HG02943 (cell line): ENCODE results near the gene PANX2.

Source experiments
- ATAC-seq: cut with Tn5 transposase; IDR thresholded peaks from one replicate; pipeline ENCODE4 v1.9.1; 2021; ENCODE audit warnings: mild to moderate bottlenecking, low read depth, moderate library complexity; ENCODE audit not compliant: unreplicated experiment

The PANX2 gene

DNA sequence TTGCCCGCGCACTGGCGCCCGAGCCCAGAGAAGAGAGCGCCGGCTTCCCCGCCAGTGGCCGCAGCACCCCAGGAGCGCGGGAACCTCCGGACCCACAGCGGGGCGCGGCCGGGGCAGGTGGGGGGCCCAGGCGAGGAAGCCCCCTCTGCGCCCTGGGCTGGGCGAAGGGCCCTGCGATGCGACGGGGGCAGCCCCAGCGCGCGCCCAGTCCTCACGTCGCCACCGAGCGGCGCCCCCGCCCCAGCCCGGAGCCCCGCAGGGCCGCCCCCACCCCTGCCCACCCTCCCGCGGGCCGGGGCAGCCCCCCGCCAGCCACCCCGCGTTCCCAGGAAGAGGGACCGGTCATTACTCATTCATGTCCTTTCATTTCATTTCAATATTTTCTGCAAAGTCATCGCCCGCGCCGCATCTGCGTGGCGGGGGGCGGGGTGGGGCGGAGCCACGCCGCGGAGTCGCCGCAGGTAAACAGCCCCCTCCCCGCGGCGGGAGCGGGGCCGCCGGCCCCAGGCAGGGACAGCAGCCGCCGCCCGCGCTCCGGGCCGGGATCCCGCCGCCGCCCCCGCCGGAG lies 673 bp upstream of the PANX2 start:
- ATAC-seq, result no peak

DNA sequence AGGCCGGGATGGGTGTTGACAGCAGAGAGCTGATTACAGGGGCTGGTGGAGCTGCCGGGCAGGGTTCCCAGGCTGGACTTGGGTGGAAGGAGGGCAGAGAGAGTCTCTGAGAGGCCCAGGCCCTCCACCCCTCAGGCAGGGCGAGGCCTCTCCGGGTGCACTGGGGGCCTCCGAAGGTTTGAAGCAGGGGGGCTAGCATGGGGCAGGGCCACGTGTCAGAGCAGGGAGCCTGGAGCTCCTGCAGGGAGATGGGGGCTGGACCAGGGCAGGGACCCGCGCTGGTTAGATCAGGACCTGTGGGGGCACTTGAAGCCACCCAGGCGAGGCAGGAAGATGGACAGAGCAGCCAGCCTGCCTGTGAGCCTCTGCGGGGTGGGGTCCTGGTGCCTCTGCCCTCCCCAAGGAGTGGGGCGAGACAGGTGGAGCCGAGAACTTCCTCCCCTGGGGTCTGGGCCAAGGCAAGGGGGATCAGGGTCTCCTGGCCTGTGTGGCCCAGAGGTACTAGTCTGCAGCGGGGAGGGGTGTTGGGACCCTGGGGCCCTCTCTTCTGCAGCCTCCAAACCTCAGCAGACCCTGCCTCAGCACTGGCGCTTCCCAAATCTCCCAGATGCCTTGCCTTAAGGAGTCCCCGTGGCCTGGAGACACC lies 911 bp downstream of the PANX2 start:
- no peak for ATAC-seq

DNA sequence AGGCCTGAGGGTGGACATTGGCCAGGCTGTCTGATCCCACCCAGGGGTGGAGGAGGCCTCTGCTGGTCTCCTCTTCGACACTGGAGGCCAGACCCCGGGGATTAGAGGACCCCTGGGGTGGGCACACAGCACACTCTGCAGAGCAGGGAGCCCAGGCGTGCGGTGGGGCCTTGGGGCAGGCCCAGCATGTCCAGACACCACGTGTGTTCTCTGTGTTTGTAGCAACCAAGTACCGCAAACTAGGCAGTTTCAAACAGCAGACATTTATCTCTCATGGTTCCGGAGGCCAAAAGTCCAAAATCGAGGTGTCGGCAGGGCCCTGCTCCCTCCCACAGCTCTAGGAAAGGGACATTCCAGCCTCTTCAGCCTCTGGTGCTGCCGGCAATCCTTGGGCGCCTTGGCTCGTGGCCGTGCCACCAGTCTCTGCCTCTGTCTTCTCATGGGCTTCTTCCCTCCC lies 1.5 kb downstream of the PANX2 start:
- no peak for ATAC-seq

DNA sequence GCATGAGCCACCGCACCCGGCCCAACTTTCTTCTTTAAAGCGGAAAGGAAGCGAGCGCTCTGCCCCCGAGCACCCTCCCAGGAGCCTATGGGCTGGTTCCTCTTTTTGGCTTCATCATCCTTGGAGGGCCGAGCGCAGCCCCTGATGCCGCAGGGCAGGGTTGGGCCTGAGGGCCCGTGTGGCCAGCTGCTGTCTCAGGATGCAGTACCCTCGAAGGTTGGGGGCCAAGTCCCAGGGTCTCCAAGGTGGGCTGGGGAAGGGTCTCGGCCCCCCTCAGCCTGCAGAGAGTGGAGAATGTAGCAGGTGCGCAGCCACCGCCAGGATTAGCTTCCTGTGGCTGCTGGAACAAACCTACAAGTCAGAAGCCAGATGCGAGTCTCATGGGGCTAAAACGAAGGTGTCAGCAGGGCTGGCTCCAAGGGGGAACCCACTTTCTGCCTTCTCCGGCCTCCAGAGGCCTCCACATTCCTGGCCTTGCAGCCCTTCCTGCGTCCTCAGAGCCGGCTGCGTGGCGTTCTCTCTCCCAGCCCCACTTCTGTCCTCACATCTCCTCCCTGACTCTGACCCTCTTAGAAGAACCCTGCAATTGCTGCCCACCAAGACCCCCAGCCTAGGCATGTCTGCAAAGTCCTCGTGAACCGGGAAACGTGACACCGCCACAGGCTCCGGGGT lies 2.9 kb downstream of the PANX2 start:
- ATAC-seq, result no peak

DNA sequence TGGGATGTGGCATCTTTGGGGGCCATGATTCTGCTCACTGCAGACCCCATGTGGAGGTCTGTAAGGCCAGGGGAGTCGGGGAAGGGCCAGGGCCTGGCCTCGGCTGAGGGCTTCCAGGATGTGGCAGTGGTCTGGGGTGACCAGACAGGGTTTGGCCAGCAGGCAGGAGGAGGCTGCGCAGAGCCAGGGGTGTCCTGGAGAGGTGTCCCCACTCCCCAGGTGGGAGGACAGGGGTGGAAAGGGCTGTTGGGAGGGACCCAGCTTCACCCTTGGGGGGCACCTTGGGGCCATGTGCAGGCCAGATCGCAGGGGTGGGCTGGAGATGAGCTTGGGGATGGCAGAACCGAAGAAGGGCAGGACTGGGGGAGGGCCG lies 3.4 kb downstream of the PANX2 start:
- no peak for ATAC-seq

DNA sequence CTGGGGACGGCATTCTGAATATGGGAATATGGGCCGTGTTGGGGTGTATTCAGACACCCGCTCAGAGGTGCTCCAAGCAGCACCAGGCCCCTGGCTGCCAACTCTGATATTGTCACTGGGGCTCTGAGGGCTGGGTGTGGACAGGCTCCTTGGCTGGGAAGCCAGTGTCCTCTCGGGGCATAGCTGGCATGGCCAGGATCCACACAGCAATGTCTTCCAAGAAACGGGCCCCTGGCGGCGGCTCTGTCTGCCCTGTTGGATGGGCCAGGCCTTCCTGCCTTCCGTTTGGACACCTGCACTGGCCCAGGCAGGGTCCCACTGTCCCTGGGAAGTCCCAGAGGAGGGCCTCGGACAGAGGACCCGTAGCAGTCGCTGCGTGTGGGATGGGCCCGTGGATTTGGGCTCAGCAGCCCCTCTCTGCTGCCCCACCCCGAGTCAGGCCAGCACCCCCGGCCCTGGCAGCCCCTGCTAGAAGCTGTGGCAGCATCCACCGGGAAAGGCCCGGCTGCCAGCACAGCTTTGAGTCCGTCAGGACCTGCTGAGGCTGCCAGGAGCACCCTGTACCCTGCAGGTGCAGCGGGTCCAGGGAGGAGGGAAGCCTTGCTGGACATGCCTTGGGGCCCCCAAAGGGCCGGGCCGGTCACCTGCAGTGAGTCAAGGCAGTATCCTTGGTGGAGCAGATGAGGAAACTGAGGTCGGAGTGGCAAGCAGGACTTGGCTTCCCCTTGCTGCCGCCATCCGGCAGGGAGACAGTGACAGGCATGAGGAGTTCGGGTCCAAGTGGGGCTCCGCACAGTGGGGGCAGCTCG lies 4.1 kb downstream of the PANX2 start:
- no peak for ATAC-seq

DNA sequence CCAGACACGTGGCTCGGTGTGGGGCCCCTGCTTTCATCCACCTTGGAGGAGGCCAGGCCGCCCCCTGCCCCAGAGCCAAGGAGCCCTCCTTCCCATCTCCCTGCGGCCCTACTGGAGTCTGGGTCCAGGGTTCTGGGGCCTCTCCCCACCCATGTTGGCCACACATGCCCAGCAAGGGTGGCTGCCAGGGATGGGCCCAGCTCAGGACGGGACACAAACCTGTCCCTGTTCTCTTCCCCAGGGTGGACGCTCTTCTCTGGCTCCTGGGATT lies 4.6 kb downstream of the PANX2 start:
- no peak for ATAC-seq

DNA sequence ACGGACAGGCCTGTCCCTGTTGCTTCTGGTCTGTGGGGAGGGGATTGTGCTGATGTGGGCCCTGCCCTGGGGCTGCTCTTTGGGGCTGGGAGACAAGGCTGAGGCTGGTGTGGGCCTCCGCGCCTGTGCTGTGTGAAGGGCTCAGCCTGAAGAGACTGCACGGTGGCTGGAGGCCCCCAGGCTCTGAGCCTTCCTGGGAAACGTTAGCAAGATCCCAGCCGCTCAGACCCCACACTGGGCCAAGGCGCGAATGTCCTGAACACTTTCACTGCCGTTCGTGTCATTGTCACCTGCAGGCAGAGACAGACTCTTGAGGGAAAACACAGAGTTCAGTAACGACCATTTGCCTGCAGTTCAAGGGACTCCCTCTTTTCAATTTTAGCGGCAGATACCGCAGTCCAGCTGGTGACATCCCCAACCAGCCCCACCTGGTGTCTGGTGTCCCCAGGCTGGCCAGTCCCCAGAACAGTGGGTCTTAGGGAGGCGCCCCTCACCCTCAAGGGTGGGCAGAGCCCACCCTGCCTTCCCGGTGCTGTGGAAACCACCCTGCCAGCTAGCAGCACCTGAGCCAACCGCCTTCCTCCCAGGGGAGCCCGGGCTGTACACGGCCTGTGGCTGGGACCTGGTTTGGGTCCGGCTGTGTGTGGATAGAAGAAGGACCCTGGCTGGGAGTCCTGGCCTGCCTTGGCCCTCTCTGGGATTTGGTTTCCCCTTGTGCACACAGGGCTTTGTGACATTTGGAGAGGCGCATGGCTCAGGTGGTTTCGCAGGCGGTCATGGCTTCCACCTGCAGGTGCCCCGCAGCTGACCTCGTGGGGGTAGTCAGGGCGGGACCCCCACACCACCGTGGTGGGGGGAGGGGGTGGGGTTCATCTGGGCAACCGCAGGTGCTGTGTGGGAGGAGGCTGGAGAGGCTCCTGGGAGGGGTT lies 5.7 kb downstream of the PANX2 start:
- ATAC-seq, result no peak

DNA sequence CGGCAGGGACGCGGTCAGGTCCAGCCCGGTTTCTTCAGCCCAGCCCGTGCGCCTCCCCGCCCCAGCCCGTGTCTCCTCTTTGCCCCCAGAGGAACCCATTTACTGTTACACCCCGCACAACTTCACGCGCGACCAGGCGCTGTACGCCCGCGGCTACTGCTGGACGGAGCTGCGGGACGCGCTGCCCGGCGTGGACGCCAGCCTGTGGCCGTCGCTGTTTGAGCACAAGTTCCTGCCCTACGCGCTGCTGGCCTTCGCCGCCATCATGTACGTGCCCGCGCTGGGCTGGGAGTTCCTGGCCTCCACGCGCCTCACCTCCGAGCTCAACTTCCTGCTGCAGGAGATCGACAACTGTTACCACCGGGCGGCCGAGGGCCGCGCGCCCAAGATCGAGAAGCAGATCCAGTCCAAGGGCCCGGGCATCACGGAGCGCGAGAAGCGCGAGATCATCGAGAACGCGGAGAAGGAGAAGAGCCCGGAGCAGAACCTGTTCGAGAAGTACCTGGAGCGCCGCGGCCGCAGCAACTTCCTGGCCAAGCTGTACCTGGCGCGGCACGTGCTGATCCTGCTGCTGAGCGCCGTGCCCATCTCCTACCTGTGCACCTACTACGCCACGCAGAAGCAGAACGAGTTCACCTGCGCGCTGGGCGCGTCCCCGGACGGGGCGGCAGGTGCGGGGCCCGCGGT lies 6.5 kb downstream of the PANX2 start:
- ATAC-seq, result no peak

DNA sequence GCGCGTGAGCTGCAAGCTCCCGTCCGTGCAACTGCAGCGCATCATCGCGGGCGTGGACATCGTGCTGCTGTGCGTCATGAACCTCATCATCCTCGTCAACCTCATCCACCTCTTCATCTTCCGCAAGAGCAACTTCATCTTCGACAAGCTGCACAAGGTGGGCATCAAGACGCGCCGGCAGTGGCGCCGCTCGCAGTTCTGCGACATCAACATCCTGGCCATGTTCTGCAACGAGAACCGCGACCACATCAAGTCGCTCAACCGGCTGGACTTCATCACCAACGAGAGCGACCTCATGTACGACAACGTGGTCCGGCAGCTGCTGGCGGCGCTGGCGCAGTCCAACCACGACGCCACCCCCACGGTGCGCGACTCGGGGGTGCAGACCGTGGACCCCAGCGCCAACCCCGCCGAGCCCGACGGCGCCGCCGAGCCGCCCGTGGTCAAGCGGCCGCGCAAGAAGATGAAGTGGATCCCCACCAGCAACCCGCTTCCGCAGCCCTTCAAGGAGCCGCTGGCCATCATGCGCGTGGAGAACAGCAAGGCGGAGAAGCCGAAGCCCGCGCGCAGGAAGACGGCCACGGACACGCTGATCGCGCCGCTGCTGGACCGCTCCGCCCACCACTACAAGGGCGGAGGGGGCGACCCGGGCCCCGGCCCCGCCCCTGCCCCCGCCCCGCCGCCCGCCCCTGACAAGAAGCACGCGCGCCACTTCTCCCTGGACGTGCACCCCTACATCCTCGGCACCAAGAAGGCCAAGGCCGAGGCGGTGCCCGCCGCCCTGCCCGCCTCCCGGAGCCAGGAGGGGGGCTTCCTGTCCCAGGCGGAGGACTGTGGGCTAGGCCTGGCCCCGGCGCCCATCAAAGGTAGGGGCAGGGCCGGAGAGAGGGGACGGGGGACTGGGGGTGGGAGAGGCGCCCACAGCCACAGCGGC lies 7.3 kb downstream of the PANX2 start:
- no peak for ATAC-seq

DNA sequence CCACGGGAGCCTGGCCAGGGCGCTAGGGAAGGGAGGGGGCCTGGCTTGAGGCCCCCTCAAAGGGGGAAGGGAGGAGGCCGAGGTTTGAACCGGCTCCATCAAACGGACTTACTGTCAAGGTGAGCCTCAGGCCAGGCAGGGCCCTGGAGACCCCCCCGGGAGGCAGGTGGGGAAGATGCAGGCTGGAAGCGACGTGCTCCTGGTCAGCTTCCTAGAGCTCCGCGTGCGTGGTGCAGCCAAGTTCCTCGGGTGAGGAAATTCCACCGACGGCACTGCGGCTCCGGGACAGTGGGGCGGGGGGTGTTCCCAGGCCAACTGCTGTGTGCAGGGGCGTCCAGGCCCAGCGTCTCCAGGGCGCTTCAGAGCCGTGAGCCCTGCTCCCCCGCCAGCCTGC lies 7.9 kb downstream of the PANX2 start:
- no peak for ATAC-seq

DNA sequence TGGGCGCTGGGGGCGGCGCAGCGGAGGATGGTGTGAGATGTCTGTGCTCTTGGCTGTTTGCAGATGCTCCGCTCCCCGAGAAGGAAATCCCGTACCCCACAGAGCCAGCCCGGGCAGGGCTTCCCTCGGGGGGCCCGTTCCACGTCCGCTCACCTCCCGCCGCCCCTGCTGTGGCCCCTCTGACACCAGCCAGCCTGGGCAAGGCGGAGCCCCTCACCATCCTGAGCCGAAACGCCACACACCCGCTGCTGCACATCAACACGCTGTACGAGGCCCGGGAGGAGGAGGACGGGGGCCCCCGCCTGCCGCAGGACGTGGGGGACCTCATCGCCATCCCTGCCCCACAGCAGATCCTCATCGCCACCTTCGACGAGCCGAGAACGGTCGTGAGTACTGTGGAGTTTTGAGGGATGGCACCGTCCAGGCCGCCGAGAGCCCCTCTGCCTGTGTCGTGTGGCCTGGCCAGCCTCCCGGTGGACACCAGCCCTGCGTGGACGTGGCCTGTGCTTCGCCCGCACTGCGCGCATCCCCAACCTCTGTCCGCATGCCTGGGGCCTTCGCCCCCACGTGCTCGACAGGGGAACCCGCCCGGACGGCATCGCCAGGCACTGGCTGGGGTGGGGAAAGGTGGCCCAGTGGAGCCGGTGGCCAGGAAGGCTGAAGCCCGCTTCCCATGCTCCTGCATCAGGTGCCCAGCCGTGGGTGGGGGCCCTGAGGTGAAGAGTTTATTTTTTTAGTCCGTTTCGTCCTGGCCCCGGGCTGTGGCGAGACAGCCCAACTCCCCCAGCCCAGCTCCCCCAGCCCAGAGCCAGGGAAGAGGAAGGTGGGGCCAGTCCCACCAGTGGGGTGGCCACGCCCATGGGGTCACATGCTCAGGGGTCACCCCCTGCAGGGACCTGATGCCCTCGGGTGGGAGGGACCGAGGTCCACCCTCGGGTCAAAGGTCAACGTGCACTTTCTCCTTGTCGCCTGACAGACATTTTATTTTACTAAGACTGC lies 8.6 kb downstream of the PANX2 start:
- no peak for ATAC-seq

DNA sequence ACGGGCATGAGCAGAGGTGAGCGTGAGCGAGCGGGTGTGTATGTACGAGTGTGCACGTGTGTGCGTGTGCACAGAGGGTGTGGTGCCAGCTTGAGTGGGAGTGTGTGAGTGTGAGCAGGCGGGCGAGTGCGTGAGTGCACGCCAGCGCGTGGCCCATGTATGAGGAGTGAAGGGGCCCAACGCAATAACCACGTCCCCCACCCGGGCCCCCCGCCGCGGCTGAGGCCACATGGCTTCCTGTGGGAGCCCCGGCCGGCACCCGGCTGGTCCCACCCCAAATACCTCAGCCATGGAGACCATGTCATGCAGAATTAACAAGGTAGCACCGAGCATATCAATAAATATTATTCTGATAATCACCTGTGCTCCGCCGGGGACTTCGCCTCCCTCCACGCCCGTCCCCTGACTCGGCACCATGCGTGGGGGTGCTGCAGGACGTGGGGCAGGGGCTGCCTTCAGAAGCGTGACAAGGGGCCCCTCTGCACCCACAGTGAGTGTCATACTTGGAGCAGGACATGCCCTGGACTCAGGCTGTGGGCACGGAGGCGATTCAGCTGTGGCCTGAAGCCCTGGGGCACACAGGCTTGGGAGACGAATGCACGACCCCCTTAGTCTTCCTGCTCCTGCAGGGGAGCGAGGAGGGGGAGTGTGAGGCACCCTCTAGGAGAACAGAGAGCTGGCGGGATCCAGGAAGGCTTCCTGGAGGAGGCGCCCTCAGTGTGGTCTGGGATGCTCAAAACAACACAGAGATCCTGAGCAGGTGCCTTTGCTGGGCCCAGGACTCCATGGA lies 9.6 kb downstream of the PANX2 start:
- no peak for ATAC-seq

DNA sequence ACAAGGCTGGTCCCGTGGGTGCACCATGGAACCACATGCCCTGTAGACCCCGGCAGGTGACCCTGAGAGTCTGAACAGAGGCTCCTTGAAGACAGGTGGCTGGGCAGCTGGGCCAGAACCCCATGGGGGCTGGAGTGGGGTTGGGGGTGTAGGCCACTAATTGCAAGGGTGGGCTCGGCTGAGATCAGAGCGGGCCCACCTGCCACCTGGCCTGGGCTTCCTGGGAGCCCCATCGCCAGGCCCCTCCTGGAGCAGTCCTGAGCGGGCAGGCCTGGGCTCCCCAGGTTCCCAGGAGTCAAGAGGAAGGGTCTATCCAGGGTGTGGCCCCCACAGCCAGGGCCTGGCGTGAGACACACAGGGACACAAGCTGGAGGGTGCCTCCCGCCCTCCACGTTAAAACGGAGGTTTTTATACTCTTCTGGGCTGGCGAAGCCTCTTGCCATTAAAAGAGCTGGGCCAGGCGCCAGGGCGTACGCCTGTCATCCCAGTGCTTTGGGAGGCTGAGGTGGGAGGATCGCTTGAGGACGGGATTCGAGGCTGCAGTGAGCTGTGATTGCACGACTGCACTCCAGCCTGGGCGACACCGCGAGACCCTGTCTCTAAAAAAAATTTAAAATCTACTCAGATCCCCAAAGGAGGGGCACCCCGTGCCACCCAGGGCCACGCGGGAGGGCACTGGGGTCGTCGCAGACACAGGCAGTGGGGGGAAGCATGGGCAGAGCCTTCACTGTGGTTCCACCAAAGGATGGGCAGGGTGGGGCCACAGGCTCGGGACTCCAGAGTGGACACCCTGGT lies 10.4 kb downstream of the PANX2 start:
- ATAC-seq, result no peak

DNA sequence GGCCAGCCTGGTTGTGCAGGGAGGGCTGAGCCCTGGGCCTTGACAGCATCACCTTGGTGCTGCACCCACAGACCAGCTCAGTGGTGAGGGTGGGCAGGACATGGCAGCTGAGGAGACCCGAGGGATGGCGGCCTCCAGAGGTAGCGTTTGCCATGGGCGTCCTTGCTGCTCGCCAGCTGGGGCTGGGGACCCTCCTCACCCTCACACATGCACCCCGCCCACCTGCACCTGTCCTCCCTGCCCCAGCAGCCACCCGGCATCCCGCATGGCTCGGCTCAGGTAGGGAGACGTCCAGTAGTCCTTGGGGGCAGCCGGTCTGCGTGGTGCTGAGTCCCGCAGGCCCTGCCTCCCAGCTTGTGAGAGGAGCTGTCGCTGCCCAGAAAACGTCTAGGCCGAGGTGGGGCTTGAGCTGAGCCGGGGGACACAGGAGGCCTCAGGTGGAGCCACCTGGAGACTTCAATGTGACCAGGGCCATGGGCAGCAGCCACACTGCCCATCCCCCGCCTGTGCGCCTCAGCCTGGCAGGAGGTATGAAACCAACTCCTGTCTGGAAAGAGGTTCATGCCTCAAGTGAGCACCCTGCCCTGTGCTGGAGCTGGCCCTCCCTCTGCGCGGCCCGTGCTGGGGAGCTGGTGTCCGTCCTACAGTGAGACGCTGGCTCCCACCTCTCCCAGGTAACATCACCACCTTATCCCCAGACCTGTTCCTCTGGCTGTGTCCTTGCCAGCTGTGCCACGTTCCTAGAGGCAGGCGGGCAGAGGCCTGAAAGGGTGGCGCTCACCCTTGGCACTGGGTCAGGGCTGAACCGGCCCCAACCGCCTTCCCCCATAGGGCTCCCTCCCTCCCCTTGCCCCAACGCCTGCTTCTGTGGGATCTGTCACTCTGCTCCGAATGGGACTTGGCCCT lies 11.9 kb downstream of the PANX2 start:
- no peak for ATAC-seq
